GM18951 (cell line): Measurements from ENCODE around the gene TSKU.

ENCODE experiments used
- POLR2A ChIP-seq: IDR thresholded peaks from 4 replicates; pipeline ENCODE4 v1.6.1; 2011; ENCODE audit warnings: mild to moderate bottlenecking; ENCODE audit not compliant: insufficient read length, insufficient read depth; ENCODE audit errors: extremely low read depth
- in situ Hi-C: fragments of 300-500 bp; cut with MboI; formaldehyde crosslinking; loops from one replicate; pipeline ENCODE4 v1.12.0; 2022; ENCODE audit warnings: low sequenced_read_pairs, mixed read lengths, inconsistent platforms; ENCODE audit not compliant: unreplicated experiment

The TSKU gene

DNA sequence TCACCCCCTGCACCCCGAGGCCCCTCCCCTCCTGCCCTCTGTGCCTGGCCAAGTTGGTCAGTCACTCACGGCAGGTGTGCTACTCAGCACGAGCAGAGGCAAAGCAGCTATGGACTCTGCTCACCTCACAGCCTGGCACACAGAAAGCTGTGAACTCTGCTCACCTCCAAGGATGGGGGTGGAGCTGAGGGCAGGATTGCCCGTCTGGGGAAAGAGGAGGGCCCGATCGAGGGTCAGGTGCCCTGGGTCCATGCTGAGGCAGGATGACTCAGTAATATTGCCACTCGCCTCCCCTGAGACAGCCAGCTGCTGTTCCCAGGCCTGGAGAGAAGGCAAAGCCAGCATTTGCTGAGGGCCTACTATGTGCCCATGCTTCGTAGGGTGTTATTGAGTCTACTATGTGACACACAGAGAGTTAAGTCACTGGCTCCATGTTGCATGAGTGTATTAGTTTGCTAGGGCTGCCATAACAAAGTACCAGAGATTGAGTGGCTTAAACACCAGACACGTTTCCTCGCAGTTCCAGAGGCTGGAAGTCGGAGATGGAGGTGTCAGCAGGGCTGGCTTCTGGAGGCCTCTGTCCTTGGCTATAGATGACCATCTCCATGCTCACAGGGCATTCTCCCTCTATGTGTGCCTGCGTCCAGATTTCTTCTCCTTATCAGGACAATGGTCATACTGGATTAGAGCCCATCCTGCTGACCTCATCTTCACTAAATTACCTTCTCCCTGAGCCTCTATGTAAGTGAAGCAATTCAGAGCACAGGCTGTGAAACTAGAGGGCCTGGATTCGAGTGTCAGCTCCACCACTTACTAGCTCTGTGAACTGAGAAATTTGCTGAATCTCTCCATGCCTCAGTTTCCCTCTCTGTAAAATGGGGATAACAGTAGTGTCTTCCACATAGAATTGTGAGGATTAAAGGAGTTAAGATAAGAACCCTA, 13.2 kb upstream of the TSKU start:
- TF ChIP-seq POLR2A = no peak
- in situ Hi-C loops = no loop called here

DNA sequence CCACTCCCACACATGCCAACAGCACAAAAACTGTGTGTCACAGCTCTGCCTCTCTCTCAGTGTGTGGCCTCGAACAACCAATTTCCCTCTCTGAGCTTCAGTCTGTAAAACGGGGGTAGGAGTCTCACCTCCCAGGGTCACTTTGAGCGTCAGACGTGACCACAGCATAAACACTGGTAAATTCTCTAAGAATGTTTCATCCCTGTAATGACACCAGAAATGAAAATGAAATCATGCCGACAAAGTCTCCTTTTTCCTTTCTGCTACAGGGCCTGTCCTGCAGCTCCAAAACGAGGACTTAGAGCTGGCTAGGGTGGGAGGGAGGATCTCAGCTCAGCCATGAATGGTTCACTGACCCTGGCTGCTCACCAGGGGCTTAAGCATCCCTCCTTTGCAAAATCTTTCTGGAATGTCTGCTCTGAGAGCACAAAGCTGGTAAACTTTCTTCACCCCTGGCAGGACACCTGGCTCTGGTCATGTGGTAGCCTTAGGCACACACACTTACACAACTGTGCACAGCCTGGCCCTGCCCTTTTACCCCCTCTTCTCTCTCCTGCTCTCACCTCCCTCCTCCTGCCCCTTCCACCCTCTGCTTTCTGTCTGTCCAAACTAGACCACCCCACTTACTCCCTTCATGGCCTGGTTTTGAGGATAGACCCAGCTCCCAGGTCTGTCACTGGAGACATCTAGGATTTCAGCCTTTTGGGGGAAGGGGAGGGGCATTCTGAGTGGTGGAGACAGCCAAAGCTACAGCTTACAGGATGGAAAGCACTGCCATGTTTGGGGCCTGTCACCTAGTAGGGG, 12.3 kb upstream of the TSKU start:
- in situ Hi-C loops = no loop called here
- no peak for TF ChIP-seq POLR2A

DNA sequence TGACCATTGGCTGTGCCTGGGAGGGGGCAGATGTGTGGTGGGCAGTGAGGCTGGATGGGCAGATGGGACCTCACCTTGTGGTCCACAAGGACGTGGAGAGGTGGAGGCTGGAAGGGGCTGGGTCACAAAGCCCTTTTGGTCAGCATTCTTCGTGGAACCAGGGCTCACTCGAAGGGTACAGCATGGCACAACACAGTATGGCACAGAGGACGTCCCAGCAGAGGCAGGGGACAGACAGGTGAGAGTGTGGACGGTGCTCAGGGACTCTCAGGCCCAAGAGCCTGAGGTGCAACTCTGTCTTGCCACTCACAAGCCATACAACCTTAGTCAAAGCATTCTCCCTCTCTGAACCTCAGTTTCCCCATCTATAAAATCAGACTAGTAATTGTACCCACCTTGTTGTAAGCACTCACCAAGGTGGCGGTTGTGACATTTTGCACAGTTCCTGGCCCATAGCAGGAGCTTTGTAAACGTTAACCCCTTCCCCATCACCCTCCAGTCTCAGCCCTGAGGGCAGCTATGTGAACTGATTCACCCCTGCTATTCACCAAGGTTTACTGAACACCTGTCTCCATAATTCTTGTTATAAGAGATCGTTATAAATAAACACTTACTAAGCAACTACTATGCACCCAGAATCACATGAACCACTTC, 11.6 kb upstream of the TSKU start:
- no peak for TF ChIP-seq POLR2A
- in situ Hi-C loops = no loop called here

DNA sequence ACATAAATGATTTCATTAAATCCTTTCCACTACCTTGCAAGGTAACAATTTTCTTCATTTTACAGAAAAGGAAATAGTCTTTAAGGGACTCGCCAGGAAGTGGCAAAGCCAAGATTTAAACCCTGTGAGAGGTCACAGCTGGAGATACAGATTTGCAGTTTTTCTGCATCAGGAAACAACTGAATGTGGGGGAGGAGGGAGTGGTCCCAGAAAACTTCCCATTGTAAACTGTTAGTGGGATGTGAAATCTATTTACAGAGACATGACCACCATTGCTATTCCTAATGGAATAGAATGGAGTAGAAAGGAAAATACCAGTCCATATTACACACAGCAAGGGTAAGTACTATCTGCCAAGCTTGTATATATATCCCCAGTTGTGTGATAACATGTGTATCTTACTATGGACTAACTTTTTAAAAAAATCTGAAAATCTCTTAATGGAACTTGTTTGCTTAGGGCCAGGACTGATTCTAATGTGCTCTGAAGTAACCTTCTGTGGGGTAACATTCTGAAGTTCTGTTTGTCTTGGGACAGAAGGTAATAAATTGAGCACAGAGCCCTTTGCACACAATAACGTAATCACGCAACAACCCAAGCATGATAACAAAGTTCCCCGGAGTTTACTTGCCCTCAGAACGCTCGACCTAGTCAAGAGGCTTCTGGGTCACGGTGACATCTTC, 10.9 kb upstream of the TSKU start:
- TF ChIP-seq POLR2A = no peak
- in situ Hi-C loops = no loop called here

DNA sequence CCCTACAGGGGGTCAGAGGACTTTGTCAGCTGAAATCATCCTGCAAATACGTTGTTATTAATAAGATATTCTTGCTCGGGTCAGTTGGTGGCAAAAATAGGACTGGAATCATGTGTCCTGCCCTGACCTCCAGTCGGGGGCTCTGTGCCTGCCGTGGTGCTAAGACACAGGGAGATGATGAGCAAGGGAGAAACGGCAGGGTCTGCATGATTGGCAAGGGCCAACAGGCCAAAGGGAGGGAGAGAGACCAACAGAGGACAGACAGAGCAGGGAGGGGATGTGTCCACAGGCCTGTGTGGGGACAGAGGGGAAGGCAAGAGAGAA, 10.4 kb upstream of the TSKU start:
- no peak for TF ChIP-seq POLR2A
- in situ Hi-C loops = no loop called here

DNA sequence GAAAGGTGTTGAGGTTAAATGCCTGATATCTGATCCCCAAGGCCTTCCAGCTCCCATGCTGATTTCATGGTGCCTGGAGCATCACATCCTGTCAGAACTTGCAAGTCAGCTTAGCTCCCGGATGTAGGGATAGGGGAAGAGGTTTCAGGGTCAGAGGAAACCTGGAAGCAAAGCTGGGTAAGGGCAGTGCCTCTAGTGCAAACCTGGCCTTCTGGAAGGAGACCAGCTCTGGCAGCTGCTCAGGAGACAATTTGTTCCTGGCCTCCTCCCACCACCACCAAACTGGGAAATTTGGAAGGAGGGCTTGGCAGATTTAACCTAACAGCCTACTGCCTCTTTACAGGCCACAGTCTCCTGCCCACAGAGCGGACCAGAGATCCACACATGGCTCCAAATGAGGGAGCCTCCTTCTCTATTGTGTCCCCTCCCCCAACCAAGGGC, 9.2 kb upstream of the TSKU start:
- in situ Hi-C loops = no loop called here
- TF ChIP-seq POLR2A = no peak

DNA sequence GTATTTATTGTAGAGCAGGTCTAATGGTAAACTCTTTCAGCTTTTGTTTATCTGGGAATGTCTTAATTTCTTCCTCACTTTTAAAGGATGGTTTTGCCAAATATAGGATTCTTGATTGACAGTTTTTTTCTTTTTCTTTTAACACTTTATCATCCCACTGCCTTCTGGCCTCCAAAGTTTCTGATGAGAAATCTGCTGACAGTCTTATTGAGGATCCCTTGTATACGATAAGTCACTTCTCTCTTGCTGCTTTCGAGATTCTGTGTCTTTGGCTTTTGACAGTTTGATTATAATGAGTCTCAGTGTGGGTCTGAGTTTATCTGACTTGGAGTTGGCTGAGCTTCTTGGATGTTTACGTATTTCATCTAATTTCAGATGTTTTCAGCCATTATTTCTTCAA, 6.7 kb upstream of the TSKU start:
- TF ChIP-seq POLR2A = no peak
- in situ Hi-C loops = no loop called here

DNA sequence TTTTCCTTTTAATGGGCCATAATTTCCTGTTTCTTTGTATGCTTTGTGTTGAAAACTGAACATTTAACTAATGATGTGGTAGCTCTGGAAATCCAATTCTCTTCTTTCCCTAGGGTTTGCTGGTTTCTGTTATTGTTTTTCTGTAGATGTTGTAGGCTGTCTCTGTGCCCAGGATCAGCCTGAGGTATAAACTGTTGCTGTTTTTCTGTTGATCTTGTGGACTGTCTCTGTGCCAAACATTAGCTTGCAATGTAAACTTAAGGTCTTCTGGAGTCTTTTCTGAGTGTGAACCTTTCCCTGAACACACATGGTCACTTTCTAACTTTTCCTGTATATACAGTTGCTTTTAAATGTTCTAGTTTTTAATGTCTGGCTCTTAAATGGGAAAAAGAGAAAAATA, 5.9 kb upstream of the TSKU start:
- in situ Hi-C loops = no loop called here
- TF ChIP-seq POLR2A = no peak

DNA sequence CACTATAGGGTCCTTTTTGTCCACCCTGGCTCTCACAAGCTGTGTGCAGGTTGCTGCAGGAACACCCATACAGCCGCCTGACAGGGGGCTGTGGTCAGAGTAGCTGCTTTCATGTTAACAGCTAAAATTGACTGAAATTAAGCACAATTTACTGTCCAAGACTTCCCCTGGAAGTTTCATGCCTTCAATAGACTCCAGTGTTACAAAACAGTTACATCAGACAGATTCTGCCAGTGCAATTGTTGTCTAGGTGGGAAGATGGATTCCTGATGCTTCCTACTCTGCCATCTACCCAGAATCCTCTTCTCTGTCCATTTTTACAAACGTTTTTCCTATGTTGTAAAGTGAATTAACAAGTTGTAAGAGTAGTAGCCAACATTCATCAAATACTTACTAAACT, 5.3 kb upstream of the TSKU start:
- in situ Hi-C loops = no loop called here
- TF ChIP-seq POLR2A = no peak

DNA sequence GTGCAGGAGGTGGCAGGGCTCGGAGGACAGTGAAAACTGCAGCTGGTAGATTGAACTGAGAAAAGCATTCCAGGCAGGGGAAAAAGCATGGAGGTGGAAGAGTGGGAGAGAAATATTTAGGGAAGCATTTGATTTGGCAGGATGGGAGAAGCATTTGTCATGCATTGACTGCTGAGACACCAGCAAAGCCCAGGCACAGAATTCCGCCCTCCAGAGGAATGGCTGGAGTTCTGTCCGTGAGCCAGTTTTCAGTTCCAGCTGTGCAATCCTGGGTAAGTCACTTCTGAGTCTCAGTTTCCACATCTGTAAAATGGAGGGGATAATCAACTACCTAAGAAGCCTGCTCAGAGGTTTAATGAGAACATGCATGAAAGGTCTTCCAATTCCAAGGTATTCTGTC, 4.3 kb upstream of the TSKU start:
- in situ Hi-C loops = no loop called here
- no peak for TF ChIP-seq POLR2A

DNA sequence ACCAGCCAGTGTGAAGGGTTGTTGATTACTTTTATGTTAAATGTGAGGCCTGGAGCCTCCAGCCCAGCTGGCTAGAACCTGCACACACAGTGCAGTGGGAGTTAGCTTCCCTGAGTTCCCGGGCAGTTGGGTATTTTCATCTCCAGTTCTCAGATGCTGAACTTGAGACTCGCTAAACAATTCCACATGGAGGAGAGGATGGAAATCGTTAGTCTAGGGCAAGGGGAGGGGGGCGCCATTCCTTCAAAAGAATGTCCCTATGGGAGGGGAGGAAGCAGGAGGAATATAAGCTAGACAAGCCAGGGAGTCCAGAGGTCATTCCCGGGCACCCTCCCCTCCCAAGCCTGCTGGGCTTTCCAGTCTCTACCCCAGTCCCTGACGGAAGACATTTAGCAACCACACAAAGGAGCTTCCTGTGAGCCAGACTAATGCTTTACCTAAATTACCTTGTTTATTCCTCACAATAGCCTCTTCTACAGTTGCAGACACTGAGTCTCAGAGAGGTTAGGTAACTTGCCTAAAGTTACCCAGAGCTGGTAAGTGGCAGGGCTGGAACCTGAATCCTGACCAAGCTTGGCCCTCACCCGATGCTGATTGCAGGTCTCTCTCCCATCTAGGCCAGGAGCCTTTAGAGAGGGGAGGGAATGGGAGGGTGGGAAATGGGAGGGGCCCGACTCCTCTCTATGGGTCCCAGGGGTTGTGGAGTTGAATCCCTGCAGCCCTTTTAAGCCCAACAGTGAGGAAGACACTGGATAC, 1.9 kb upstream of the TSKU start:
- in situ Hi-C loops = no loop called here
- no peak for TF ChIP-seq POLR2A

DNA sequence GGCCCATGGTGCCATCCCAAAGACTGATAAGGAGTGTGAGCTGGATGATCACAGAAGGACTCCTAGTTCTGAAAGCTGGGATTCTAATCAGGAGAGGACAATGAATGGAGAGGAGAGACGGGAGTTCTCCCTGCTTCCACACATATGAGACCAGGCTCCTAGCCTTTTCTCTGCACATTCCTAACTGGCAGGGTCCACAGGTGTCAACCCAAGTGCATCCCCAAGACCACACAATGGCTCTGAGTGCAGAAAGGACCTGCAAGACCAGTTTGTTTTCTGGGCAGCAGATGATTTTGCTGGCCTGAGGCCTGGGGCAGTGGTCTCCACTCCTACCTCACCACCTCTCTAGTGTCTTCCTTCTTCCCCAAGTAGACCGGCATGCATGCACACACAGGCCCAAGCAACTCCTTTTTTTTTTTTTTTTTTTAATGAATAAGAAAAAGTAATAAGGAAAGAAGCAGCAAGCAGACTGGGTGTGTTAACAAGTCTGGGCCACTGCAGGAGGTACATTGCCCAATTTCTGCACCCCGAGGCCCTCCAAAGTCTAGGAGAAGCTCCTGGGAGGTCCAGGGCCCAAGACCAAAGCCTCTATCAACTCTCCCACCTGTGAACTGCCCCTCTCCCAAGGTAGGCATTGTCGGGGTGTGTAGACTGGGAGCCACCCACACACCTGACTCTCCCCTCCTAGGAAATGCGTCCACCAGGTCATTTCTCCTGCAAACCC, 1.2 kb upstream of the TSKU start:
- in situ Hi-C loops = no loop called here
- TF ChIP-seq POLR2A = no peak
